ENCODE data around the gene IBSP. TPM values are rescaled to one million over a fixed set of nuclear protein-coding genes. Genes with fewer than 3 reads are reported as not detected.

IBSP gene
- total RNA-seq, 3 donors from 2014 or later (not counting 1 experiment from before 2014, with no cell fraction given): not detected

DNA sequence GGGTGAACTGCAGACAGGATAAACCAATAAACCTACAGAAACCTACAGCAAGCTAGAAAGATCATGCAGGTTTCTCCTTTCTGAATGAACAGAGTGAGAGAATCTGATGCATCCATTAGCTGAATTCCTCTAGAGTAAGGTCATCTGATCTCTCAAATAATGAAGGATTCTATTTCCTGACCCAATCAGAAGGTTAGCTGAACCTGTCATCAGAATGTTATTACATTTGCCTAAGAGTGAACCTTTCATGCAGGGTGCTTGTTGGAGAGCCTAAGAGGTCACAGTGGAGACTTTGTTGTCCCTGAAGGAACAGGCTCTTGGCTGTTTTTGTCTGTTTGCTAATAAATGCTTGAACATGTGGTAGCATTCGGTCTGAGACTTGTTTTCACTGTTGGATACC is 57.5 kb downstream of the IBSP start:
- H3K4me1 ChIP-seq (ENCODE audit: control insufficient read depth, insufficient read depth, low read length): peaks cover 2% of the 10 kb centered on the region
- 47% methylated on average over 1 of the region's 1 CpG for WGBS (ENCODE audit: insufficient coverage)
- H3K27ac ChIP-seq (ENCODE audit: low read length): no peak overlapping the region
- TF ChIP-seq, protein P1, sequence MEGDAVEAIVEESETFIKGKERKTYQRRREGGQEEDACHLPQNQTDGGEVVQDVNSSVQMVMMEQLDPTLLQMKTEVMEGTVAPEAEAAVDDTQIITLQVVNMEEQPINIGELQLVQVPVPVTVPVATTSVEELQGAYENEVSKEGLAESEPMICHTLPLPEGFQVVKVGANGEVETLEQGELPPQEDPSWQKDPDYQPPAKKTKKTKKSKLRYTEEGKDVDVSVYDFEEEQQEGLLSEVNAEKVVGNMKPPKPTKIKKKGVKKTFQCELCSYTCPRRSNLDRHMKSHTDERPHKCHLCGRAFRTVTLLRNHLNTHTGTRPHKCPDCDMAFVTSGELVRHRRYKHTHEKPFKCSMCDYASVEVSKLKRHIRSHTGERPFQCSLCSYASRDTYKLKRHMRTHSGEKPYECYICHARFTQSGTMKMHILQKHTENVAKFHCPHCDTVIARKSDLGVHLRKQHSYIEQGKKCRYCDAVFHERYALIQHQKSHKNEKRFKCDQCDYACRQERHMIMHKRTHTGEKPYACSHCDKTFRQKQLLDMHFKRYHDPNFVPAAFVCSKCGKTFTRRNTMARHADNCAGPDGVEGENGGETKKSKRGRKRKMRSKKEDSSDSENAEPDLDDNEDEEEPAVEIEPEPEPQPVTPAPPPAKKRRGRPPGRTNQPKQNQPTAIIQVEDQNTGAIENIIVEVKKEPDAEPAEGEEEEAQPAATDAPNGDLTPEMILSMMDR (IDR thresholded peaks at IDR 0.05): no peak
- H3K4me1 Mint-ChIP-seq: peaks cover 0 to 14% of the 10 kb centered on the region in 2 donors
- no peaks in the 10 kb centered on the region for H3K36me3 ChIP-seq (ENCODE audit: control insufficient read depth, insufficient read depth, low read length)
- H3K4me3 ChIP-seq (ENCODE audit: low read length): no peak overlapping the region
- intact Hi-C loops (cut with micrococcal nuclease): no loop called here
- H3K36me3 Mint-ChIP-seq: no peaks in the 10 kb centered on the region
- no peak overlapping the region for H3K4me3 Mint-ChIP-seq
- H3K9me3 ChIP-seq (ENCODE audit: control insufficient read depth, insufficient read depth, low read length): no peaks in the 10 kb centered on the region
- H3K27me3 ChIP-seq (ENCODE audit: control insufficient read depth, insufficient read depth, low read length): no peaks in the 10 kb centered on the region
- no peak for DNase-seq
- no peak overlapping the region for H3K27ac Mint-ChIP-seq
- H3K9me3 Mint-ChIP-seq: no peaks in the 10 kb centered on the region
- H3K27me3 Mint-ChIP-seq (ENCODE audit: low read depth in 2 of 2): peaks cover 8 to 14% of the 10 kb centered on the region in 2 donors
- no peak for ATAC-seq

DNA sequence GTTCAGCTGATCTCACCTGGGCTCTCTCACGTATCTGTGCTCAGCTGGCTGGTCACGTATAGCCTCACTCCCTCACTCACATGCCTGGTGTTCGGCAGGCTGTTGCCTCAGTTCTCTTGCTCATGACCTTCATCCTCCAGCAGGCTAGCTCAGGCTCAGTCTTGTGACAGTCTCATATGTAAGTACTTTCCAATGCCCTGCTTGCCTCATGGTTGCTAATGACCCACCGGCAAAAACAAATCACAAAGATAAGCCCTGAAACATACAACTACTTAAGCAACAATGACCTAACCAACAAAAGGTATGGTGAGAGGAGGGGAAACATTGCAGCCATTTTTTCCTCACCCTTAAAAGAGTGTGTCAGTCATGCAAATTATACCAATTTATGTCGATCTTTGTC is 58.4 kb downstream of the IBSP start:
- DNase-seq: no peak
- 83% methylated on average over 3 of the region's 5 CpGs for WGBS (ENCODE audit: insufficient coverage)
- ATAC-seq: no peak

More for the DNA sequence above, 58.4 kb downstream of the IBSP start:
- TF ChIP-seq, protein P1 (IDR thresholded peaks at IDR 0.05): no peak
- H3K27me3 Mint-ChIP-seq (ENCODE audit: low read depth in 2 of 2): peaks cover 8 to 14% of the 10 kb centered on the region in 2 donors
- H3K36me3 ChIP-seq (ENCODE audit: control insufficient read depth, insufficient read depth, low read length): no peaks in the 10 kb centered on the region
- no peaks in the 10 kb centered on the region for H3K9me3 ChIP-seq (ENCODE audit: control insufficient read depth, insufficient read depth, low read length)
- H3K27me3 ChIP-seq (ENCODE audit: control insufficient read depth, insufficient read depth, low read length): no peaks in the 10 kb centered on the region
- H3K4me1 ChIP-seq (ENCODE audit: control insufficient read depth, insufficient read depth, low read length): peaks cover 2% of the 10 kb centered on the region
- H3K36me3 Mint-ChIP-seq: no peaks in the 10 kb centered on the region
- H3K27ac Mint-ChIP-seq: no peak overlapping the region
- intact Hi-C loops (cut with micrococcal nuclease): no loop called here
- H3K9me3 Mint-ChIP-seq: no peaks in the 10 kb centered on the region
- H3K4me1 Mint-ChIP-seq: peaks cover 0 to 14% of the 10 kb centered on the region in 2 donors
- H3K4me3 Mint-ChIP-seq: no peak overlapping the region
- no peak overlapping the region for H3K4me3 ChIP-seq (ENCODE audit: low read length)
- no peak overlapping the region for H3K27ac ChIP-seq (ENCODE audit: low read length)

Other genes starting within 250 kb of the IBSP start
- not detected for gene DSPP, start 191.0 kb upstream of the IBSP start, total RNA-seq
- not detected for gene DMP1, start 149.3 kb upstream of the IBSP start, total RNA-seq
- not detected for gene MEPE, start 33.4 kb downstream of the IBSP start, total RNA-seq
- gene SPP1, start 176.2 kb downstream of the IBSP start, total RNA-seq: not detected
- gene PKD2, start 208.1 kb downstream of the IBSP start, total RNA-seq: 1 to 10 TPM; 6.7 to 9.7 (median 7.8) TPM

Measured in natural killer cell (primary cell).